HCT116 (cell line): Measurements from ENCODE around the gene JAM3. TPM values are rescaled to one million over a fixed set of nuclear protein-coding genes. Genes with fewer than 3 reads are reported as not detected.

Experiments used
- ATAC-seq: fragments of 200-7000 bp; cut with Tn5 transposase; 2 replicates; pipeline ENCODE4 v1.9.1; 2020; ENCODE audit warnings: mild to moderate bottlenecking, moderate library complexity
- BruUV-seq: library from RNA; stranded (reverse); fragments of 400-500 nt; replicated peaks from 2 replicates; lab custom pipeline; 2021; lab: Mats Ljungman, UMichigan
- CTCF ChIA-PET: fragments of 300-600 bp; sonication (Branson Sonifier 250); formaldehyde crosslinking; loops from one replicate; lab custom pipeline; 2021; ENCODE audit warnings: antibody characterized with exemption; lab: Charles Lee
- POLR2A ChIA-PET: fragments of 300-600, 350-600 bp; sonication (Branson Sonifier 250); formaldehyde crosslinking; loops from one replicate; lab custom pipeline; 2021; ENCODE audit warnings: antibody characterized with exemption; lab: Charles Lee
- RAD21 ChIA-PET, 2 experiments: fragments of 300-600 bp; sonication (Branson Sonifier 250); formaldehyde crosslinking; loops; one replicate each; lab custom pipeline; 2023; ENCODE audit warnings: low total read pairs in 2 of 2; ENCODE audit not compliant: uncharacterized antibody in 2 of 2, unreplicated experiment in 2 of 2, low non-redundant PET in 1 of 2; lab: Charles Lee
- DNase-seq: peaks from one replicate; pipeline ENCODE4 v3.0.0-alpha.2; 2010; ENCODE audit warnings: low read depth, low spot score
- H2AFZ ChIP-seq: fragments of 200-600 bp; shearing (Covaris generic), sonication (generic); 2 replicates; pipeline ENCODE4 v1.6.1; 2017; ENCODE audit warnings: low read depth, mixed run types, mixed read lengths, antibody characterized with exemption, low read length; ENCODE audit not compliant: poor library complexity, severe bottlenecking
- H3K27ac ChIP-seq: 2 replicates; pipeline ENCODE4 v1.5.1; 2012; ENCODE audit warnings: low read depth, low read length
- H3K27me3 ChIP-seq: fragments of 200-600 bp; sonication (generic); 2 replicates; pipeline ENCODE4 v1.6.1; 2016; ENCODE audit warnings: mixed run types, low read length, mixed read lengths; ENCODE audit not compliant: insufficient read depth
- H3K36me3 ChIP-seq, 2 experiments: fragments of 200-500 bp in 1 of 2; fragments of 200-600 bp in 1 of 2; sonication (Bioruptor generic) in 1 of 2; sonication (generic) in 1 of 2; 2 replicates each; pipeline versions ENCODE4 v1.5.1 to v1.6.1; 2014 to 2016; ENCODE audit warnings: low read length in 2 of 2, inconsistent platforms in 1 of 2, mixed read lengths in 1 of 2, mixed run types in 1 of 2; ENCODE audit not compliant: insufficient read depth in 2 of 2, control insufficient read depth in 1 of 2
- H3K4me1 ChIP-seq, 2 experiments: fragments of 200-600 bp in 1 of 2; sonication (generic) in 1 of 2; 2 replicates each; pipeline versions ENCODE4 v1.5.1 to v1.6.1; 2012 to 2017; ENCODE audit warnings: low read length in 2 of 2, inconsistent platforms in 1 of 2, mild to moderate bottlenecking in 1 of 2, mixed read lengths in 1 of 2, mixed run types in 1 of 2, moderate library complexity in 1 of 2; ENCODE audit not compliant: insufficient read depth in 2 of 2, control insufficient read depth in 1 of 2
- H3K4me2 ChIP-seq: fragments of 200-600 bp; sonication (generic); 2 replicates; pipeline ENCODE4 v1.6.1; 2017; ENCODE audit warnings: mixed run types, low read length, mixed read lengths
- H3K4me3 ChIP-seq, 2 experiments: fragments of 200-600 bp in 1 of 2; sonication (generic) in 1 of 2; replicated peaks in 1 of 2; 2 replicates each; pipeline ENCODE4 v1.5.1; 2011 to 2016; ENCODE audit warnings: low read length in 2 of 2, control low read depth in 1 of 2, low read depth in 1 of 2, mild to moderate bottlenecking in 1 of 2, mixed read lengths in 1 of 2, mixed run types in 1 of 2
- H3K79me2 ChIP-seq: fragments of 200-600 bp; sonication (generic); 2 replicates; pipeline ENCODE4 v1.6.1; 2017; ENCODE audit warnings: mild to moderate bottlenecking, mixed run types, low read length, moderate library complexity, mixed read lengths; ENCODE audit not compliant: insufficient read depth
- H3K9ac ChIP-seq: fragments of 200-600 bp; sonication (generic); 2 replicates; pipeline ENCODE4 v1.6.1; 2016; ENCODE audit warnings: low read length, mixed read lengths
- H3K9me2 ChIP-seq: fragments of 200-600 bp; sonication (generic), shearing (Covaris generic); 2 replicates; pipeline ENCODE4 v1.6.1; 2017; ENCODE audit warnings: mixed run types, mild to moderate bottlenecking, moderate library complexity; ENCODE audit not compliant: insufficient read depth
- H3K9me3 ChIP-seq, 2 experiments: fragments of 200-500 bp in 1 of 2; fragments of 200-600 bp in 1 of 2; sonication (Bioruptor generic) in 1 of 2; sonication (generic) in 1 of 2; 2 replicates each; pipeline ENCODE4 v1.6.1; 2014 to 2017; ENCODE audit warnings: low read length in 2 of 2, mixed read lengths in 2 of 2, inconsistent platforms in 1 of 2, low read depth in 1 of 2, mild to moderate bottlenecking in 1 of 2, mixed run types in 1 of 2, moderate library complexity in 1 of 2; ENCODE audit not compliant: control insufficient read depth in 1 of 2, insufficient read depth in 1 of 2
- H4K20me1 ChIP-seq: fragments of 200-600 bp; sonication (generic), shearing (Covaris generic); 2 replicates; pipeline ENCODE4 v1.6.1; 2017; ENCODE audit warnings: mixed run types, mild to moderate bottlenecking, moderate library complexity; ENCODE audit not compliant: insufficient read depth
- CBX3 ChIP-seq: IDR thresholded peaks from 2 replicates; pipeline ENCODE4 v1.6.1; 2012; ENCODE audit warnings: low read depth
- CEBPB ChIP-seq: IDR thresholded peaks from 2 replicates; pipeline ENCODE4 v1.6.1; 2012; ENCODE audit warnings: low read depth
- EGR1 ChIP-seq: IDR thresholded peaks from 2 replicates; pipeline ENCODE4 v1.6.1; 2012; ENCODE audit warnings: low read depth
- ELF1 ChIP-seq: IDR thresholded peaks from 2 replicates; pipeline ENCODE4 v1.6.1; 2012; ENCODE audit warnings: low read depth, borderline replicate concordance
- EZH2 ChIP-seq: fragments of 200-600 bp; sonication (generic); IDR thresholded peaks from 2 replicates; pipeline ENCODE4 v1.6.1; 2017; ENCODE audit warnings: antibody characterized with exemption, mixed run types
- EZH2phosphoT487 ChIP-seq: fragments of 200-600 bp; IDR thresholded peaks from 2 replicates; pipeline ENCODE4 v1.6.1; 2018; ENCODE audit warnings: antibody characterized with exemption, borderline replicate concordance
- POLR2A ChIP-seq: IDR thresholded peaks from 2 replicates; pipeline ENCODE4 v1.7.0; 2011; ENCODE audit warnings: borderline replicate concordance; ENCODE audit not compliant: insufficient read depth, insufficient read length; ENCODE audit errors: extremely low read depth
- POLR2AphosphoS5 ChIP-seq: IDR thresholded peaks from 2 replicates; pipeline ENCODE4 v1.6.1; 2011; ENCODE audit warnings: mild to moderate bottlenecking, low read depth, low read length, moderate library complexity
- SIN3A ChIP-seq: IDR thresholded peaks from 2 replicates; pipeline ENCODE4 v1.6.1; 2012; ENCODE audit warnings: low read depth
- SP1 ChIP-seq: IDR thresholded peaks from 2 replicates; pipeline ENCODE4 v1.6.1; 2012; ENCODE audit warnings: low read depth
- SRF ChIP-seq: IDR thresholded peaks from 2 replicates; pipeline ENCODE4 v1.6.1; 2012; ENCODE audit warnings: low read depth
- ZFX ChIP-seq: fragments of 450-650 bp; IDR thresholded peaks from 2 replicates; pipeline ENCODE4 v1.6.1; 2017
- intact Hi-C: fragments of 100-400 bp; cut with micrococcal nuclease; formaldehyde crosslinking; loops from 2 replicates; pipeline ENCODE4 v1.10.0; 2022
- total RNA-seq: library from RNA; stranded (reverse); gene quantifications from one replicate; pipeline ENCODE4 v1.2.1, GENCODE V29; 2021; ENCODE audit not compliant: unreplicated experiment
- TF ChIP-seq, protein P1 (sequence below): IDR thresholded peaks from 2 replicates; pipeline ENCODE4 v1.6.1; 2012
- TF ChIP-seq, protein P2 (sequence below), 3 experiments: fragments of 200-600 bp in 1 of 3; sonication (generic) in 1 of 3; IDR thresholded peaks in 2 of 3; conservative IDR thresholded peaks in 1 of 3; 2 replicates each; pipeline ENCODE4 v1.5.1; 2012 to 2017; ENCODE audit warnings: low read depth in 2 of 3, low read length in 2 of 3, antibody characterized with exemption in 1 of 3, borderline replicate concordance in 1 of 3, control low read depth in 1 of 3, mild to moderate bottlenecking in 1 of 3, mixed read lengths in 1 of 3, mixed run types in 1 of 3, moderate library complexity in 1 of 3; ENCODE audit not compliant: insufficient read depth in 1 of 3
- TF ChIP-seq, protein P3 (sequence below): IDR thresholded peaks from 2 replicates; pipeline ENCODE4 v1.6.1; 2012

Gene JAM3
- total RNA-seq, 1 experiment from 2014 or later = 0.25 TPM

DNA sequence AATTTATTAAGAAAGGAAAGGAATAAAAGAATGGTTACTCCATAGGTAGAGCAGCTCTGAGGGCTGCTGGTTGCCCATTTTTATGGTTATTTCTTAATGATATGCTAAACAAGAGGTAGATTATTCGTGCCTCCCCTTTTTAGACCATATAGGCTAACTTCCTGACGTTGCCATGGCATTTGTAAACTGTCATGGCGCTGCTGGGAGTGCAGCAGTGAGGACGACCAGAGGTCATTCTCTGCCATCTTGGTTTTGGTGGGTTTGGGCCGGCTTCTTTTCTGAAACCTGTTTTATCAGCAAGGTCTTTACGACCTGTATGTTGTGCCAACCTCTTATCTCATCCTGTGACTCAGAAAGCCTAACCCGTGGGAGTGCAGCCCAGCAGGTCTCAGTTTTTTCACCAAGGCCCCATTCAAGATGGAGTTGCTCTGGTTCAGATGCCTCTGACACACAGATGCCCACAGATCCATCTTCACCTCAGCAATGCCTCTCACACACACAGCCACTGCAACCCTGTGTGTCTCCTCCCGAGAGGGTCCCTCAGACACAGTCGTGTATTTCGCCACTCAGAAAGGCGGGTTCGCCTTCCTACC lies 16.4 kb upstream of the JAM3 start:
- Histone ChIP-seq H4K20me1 (no peaks in the 10 kb centered on the region), H3K79me2 (no peaks in the 10 kb centered on the region), H3K4me1 (peaks cover 0 to 8% of the 10 kb centered on the region in 2 experiments; a peak in 1 of 4 replicates), H3K27ac (no peak overlapping the region), H2AFZ (no peak overlapping the region), H3K27me3 (0 out of 2 replicates have a peak, but pooled peaks cover 7% of the 10 kb centered on the region), H3K9me3 (no peaks in the 10 kb centered on the region), H3K36me3 (no peaks in the 10 kb centered on the region), H3K9ac (no peak overlapping the region), H3K4me3 (no peak overlapping the region), H3K4me2 (no peak overlapping the region), H3K9me2 (no peaks in the 10 kb centered on the region)
- POLR2A ChIA-PET = no interaction called here
- RAD21 ChIA-PET = no interaction called here
- TF ChIP-seq POLR2AphosphoS5 (no peak), SIN3A (no peak), EZH2phosphoT487 (no peak), EGR1 (no peak), ELF1 (no peak), SP1 (no peak), CBX3 (no peak), POLR2A (no peak), ZFX (no peak), SRF (no peak), CEBPB (no peak), EZH2 (no peak)
- TF ChIP-seq, protein P1, sequence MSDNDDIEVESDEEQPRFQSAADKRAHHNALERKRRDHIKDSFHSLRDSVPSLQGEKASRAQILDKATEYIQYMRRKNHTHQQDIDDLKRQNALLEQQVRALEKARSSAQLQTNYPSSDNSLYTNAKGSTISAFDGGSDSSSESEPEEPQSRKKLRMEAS = no peak
- TF ChIP-seq, protein P2, sequence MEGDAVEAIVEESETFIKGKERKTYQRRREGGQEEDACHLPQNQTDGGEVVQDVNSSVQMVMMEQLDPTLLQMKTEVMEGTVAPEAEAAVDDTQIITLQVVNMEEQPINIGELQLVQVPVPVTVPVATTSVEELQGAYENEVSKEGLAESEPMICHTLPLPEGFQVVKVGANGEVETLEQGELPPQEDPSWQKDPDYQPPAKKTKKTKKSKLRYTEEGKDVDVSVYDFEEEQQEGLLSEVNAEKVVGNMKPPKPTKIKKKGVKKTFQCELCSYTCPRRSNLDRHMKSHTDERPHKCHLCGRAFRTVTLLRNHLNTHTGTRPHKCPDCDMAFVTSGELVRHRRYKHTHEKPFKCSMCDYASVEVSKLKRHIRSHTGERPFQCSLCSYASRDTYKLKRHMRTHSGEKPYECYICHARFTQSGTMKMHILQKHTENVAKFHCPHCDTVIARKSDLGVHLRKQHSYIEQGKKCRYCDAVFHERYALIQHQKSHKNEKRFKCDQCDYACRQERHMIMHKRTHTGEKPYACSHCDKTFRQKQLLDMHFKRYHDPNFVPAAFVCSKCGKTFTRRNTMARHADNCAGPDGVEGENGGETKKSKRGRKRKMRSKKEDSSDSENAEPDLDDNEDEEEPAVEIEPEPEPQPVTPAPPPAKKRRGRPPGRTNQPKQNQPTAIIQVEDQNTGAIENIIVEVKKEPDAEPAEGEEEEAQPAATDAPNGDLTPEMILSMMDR (IDR thresholded peaks at IDR 0.05 in 2 of 3, conservative IDR thresholded peaks at IDR 0.05 in 1 of 3; ENCODE audit: borderline replicate concordance in 1 of 3, insufficient read depth in 1 of 3, low read depth in 2 of 3, low read length in 2 of 3) = no peak
- TF ChIP-seq, protein P3, sequence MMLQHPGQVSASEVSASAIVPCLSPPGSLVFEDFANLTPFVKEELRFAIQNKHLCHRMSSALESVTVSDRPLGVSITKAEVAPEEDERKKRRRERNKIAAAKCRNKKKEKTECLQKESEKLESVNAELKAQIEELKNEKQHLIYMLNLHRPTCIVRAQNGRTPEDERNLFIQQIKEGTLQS = no peak
- no peak for DNase-seq
- ATAC-seq = no peak
- no TSS peak for BruUV-seq
- intact Hi-C loops = loop anchor here (5.0 kb wide), 1 partner anchor 125 kb away; no protein-coding TSS in a partner anchor
- CTCF ChIA-PET = interaction anchor here (2.6 kb wide), 1 partner anchor 46 kb away, joined by 34 read pairs; no protein-coding TSS in a partner anchor
